Muscle layer of duodenum (tissue), 2 donors: ENCODE measurements around the gene CNTNAP2.

Experiments
- H3K27ac ChIP-seq: one replicate; pipeline ENCODE4 v1.7.0; 2013; ENCODE audit warnings: mild to moderate bottlenecking, low read length
- H3K27me3 ChIP-seq: one replicate; pipeline ENCODE4 v1.7.0; 2013; ENCODE audit warnings: low read depth, mild to moderate bottlenecking, control low read depth, low read length
- H3K36me3 ChIP-seq, 2 donors: one replicate each; pipeline ENCODE4 v1.7.0; 2013; ENCODE audit warnings: low read length in 2 of 2, control low read depth in 1 of 2, mild to moderate bottlenecking in 1 of 2; ENCODE audit not compliant: insufficient read depth in 2 of 2, control insufficient read depth in 1 of 2
- H3K4me1 ChIP-seq, 2 donors: one replicate each; pipeline ENCODE4 v1.7.0; 2013; ENCODE audit warnings: low read length in 2 of 2, mild to moderate bottlenecking in 2 of 2, control low read depth in 1 of 2, moderate library complexity in 1 of 2; ENCODE audit not compliant: insufficient read depth in 2 of 2, control insufficient read depth in 1 of 2
- H3K4me3 ChIP-seq, 2 donors: one replicate each; pipeline ENCODE4 v1.7.0; 2013; ENCODE audit warnings: low read length in 2 of 2, low read depth in 1 of 2, mild to moderate bottlenecking in 1 of 2
- H3K9me3 ChIP-seq, 2 donors: one replicate each; pipeline ENCODE4 v1.7.0; 2013; ENCODE audit warnings: low read length in 2 of 2, control low read depth in 1 of 2, mild to moderate bottlenecking in 1 of 2; ENCODE audit not compliant: control insufficient read depth in 1 of 2
- donor health status: healthy.

The CNTNAP2 gene

GRCh38 chr7:146773506-146773905, 656.9 kb downstream of the CNTNAP2 start:
- Histone ChIP-seq H3K27me3 (no peaks in the 10 kb centered on the region), H3K9me3 (no peaks in the 10 kb centered on the region), H3K4me3 (no peak overlapping the region), H3K4me1 (no peaks in the 10 kb centered on the region), H3K36me3 (no peaks in the 10 kb centered on the region), H3K27ac (no peak overlapping the region)

- Histone ChIP-seq H3K27me3 (no peaks in the 10 kb centered on the region), H3K4me1 (no peaks in the 10 kb centered on the region), H3K9me3 (no peaks in the 10 kb centered on the region), H3K27ac (no peak overlapping the region), H3K36me3 (no peaks in the 10 kb centered on the region), H3K4me3 (no peak overlapping the region)
Observed at GRCh38 chr7:146781352-146782116, 664.9 kb downstream of the CNTNAP2 start.

- H3K4me3 ChIP-seq: no peak overlapping the region
- no peaks in the 10 kb centered on the region for H3K27me3 ChIP-seq
- no peak overlapping the region for H3K27ac ChIP-seq
Observed at GRCh38 chr7:146787266-146787665, 670.7 kb downstream of the CNTNAP2 start.

GRCh38 chr7:146788008-146788407, 671.4 kb downstream of the CNTNAP2 start:
- no peaks in the 10 kb centered on the region for H3K9me3 ChIP-seq
- H3K4me1 ChIP-seq: no peaks in the 10 kb centered on the region
- H3K36me3 ChIP-seq: no peaks in the 10 kb centered on the region
- no peak overlapping the region for H3K4me3 ChIP-seq
- no peaks in the 10 kb centered on the region for H3K27me3 ChIP-seq
- H3K27ac ChIP-seq: no peak overlapping the region

More at GRCh38 chr7:146787266-146787665, 670.7 kb downstream of the CNTNAP2 start:
- Histone ChIP-seq H3K9me3 (no peaks in the 10 kb centered on the region), H3K36me3 (no peaks in the 10 kb centered on the region), H3K4me1 (no peaks in the 10 kb centered on the region)

- Histone ChIP-seq H3K9me3 (peaks cover 0 to 6% of the 10 kb centered on the region in 2 donors), H3K4me1 (no peaks in the 10 kb centered on the region), H3K27me3 (no peaks in the 10 kb centered on the region), H3K27ac (no peak overlapping the region), H3K4me3 (no peak overlapping the region), H3K36me3 (no peaks in the 10 kb centered on the region)
Observed at GRCh38 chr7:146791344-146792285, 675.0 kb downstream of the CNTNAP2 start.

- no peaks in the 10 kb centered on the region for H3K36me3 ChIP-seq
- no peak overlapping the region for H3K4me3 ChIP-seq
- H3K9me3 ChIP-seq: peaks cover 0 to under 1% of the 10 kb centered on the region in 2 donors
- no peaks in the 10 kb centered on the region for H3K27me3 ChIP-seq
- no peaks in the 10 kb centered on the region for H3K4me1 ChIP-seq
- no peak overlapping the region for H3K27ac ChIP-seq
Observed at GRCh38 chr7:146804620-146805019, 688.0 kb downstream of the CNTNAP2 start.

- Histone ChIP-seq H3K4me1 (no peaks in the 10 kb centered on the region), H3K36me3 (no peaks in the 10 kb centered on the region), H3K9me3 (peaks cover 0 to 3% of the 10 kb centered on the region in 2 donors), H3K27ac (no peak overlapping the region), H3K27me3 (no peaks in the 10 kb centered on the region), H3K4me3 (no peak overlapping the region)
Observed at GRCh38 chr7:146805082-146805481, 688.5 kb downstream of the CNTNAP2 start.

DNA sequence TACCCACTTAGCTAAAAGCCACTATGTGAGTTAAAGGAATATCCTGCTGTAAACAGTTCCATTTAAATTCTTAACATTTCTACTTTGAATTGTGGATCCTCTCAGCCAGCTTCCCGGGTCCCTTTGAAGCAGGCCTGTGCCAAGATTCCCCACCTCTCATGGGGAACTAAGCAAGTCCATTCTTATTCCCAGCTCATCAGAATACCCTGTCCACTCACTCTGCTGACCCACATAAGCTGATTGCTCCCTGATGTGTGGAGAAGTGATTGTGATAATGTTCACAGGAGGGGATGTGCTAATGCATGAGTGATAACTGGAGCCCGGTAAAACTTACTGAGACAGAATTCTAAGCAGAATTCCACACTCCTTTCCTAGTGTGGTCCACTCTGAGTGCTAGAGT, 709.7 kb downstream of the CNTNAP2 start:
- Histone ChIP-seq H3K9me3 (no peaks in the 10 kb centered on the region), H3K4me1 (no peaks in the 10 kb centered on the region), H3K36me3 (no peaks in the 10 kb centered on the region), H3K4me3 (no peak overlapping the region), H3K27me3 (no peaks in the 10 kb centered on the region), H3K27ac (no peak overlapping the region)

DNA sequence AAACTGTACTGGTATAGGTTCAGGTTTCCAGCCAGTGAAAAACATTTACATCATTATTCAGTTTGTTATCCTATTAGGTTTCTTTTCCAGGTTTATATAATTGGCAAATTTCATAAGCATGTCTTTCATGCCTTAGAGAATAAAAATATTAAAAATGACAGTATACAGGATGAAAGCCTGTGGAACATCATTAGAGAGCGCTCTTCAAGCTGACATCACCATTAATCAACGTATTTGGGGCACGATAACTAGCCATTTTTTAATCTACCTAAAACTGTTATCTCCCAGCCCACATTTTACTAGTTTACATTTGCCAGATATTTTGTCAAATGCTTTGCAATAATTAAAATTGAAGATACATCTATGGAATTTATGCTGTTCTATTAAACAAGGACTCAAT, 714.1 kb downstream of the CNTNAP2 start:
- no peaks in the 10 kb centered on the region for H3K4me1 ChIP-seq
- no peak overlapping the region for H3K27ac ChIP-seq
- no peak overlapping the region for H3K4me3 ChIP-seq
- H3K9me3 ChIP-seq: no peaks in the 10 kb centered on the region
- no peaks in the 10 kb centered on the region for H3K36me3 ChIP-seq
- H3K27me3 ChIP-seq: no peaks in the 10 kb centered on the region

DNA sequence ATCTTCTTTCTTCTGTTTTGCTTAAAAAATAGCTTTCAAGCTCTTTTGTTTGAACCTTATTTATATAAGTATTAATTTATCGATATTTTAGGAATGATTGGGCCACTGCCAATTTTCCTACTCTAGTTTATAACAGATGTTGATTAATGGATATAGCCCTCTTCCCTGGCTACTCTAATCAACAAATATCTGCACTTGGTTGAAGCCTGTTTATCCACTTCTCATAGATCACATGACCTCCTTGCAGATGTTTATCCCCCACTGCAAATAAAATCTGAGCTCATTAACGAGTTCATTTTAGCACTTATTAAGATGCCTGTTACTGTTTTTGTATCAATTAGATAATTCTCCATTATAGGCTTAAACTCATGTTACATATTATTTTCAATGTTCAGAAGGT, 715.3 kb downstream of the CNTNAP2 start:
- Histone ChIP-seq H3K36me3 (no peaks in the 10 kb centered on the region), H3K4me1 (no peaks in the 10 kb centered on the region), H3K27ac (no peak overlapping the region), H3K9me3 (no peaks in the 10 kb centered on the region), H3K4me3 (no peak overlapping the region), H3K27me3 (no peaks in the 10 kb centered on the region)

DNA sequence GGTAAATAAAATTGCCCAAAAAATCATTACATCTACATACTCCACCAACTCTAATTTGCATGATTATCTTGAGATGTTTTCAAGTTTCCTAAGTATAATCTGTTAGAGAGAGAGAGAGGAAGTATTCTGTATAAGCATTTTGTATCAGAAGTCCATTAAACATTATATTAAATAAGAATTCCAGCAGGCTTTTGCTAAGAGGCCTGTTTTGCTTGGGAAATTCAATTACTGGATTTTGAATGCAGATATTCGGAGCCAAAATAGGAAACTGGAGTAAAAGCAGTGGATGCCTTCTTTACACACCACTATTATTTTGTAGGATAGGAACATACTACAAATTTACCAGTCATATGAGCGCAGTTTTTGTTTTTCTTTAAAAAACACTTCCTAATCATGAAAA, 727.8 kb downstream of the CNTNAP2 start:
- Histone ChIP-seq H3K9me3 (no peaks in the 10 kb centered on the region), H3K27me3 (no peaks in the 10 kb centered on the region), H3K36me3 (no peaks in the 10 kb centered on the region), H3K27ac (no peak overlapping the region), H3K4me1 (no peaks in the 10 kb centered on the region), H3K4me3 (no peak overlapping the region)
